K562 (cell line): ENCODE results near the gene DCAF6. TPM values are rescaled to one million over a fixed set of nuclear protein-coding genes. Genes with fewer than 3 reads are reported as not detected.
"Not testable (repeated sequence)": the region's sequence is repeated elsewhere in the genome, so short reads cannot be mapped to it uniquely, and the experiment has no call there.

Source experiments
- ATAC-seq: fragments of 200-7000 bp; cut with Tn5 transposase; 3 replicates; pipeline ENCODE4 v1.9.1; 2020; ENCODE audit warnings: moderate library complexity
- BruUV-seq: library from RNA; stranded (reverse); fragments of 400-500 nt; replicated peaks from 2 replicates; lab custom pipeline; 2021; lab: Mats Ljungman, UMichigan
- CTCF ChIA-PET: fragments of 300-600 bp; formaldehyde crosslinking; extraction: SDS; loops from one replicate; lab custom pipeline; 2021; ENCODE audit warnings: low intra/inter-chr PET ratio; lab: Yijun Ruan, JAX
- POLR2A ChIA-PET: fragments of 300-600, 350-650 bp; sonication (Branson Sonifier 250); formaldehyde crosslinking; extraction: SDS; loops from one replicate; lab custom pipeline; 2021; ENCODE audit warnings: antibody characterized with exemption, inconsistent platforms; lab: Yijun Ruan, JAX
- DNase-seq, 4 experiments: peaks; one replicate each; pipeline versions ENCODE4 v3.0.0 to v3.0.0-alpha.2; 2011 to 2018; ENCODE audit warnings: low spot score in 3 of 4, mixed read lengths in 3 of 4; ENCODE audit errors: extremely low read depth in 1 of 4
- FAIRE-seq: peaks from 2 replicates; lab custom pipeline; 2011; peaks lifted over from hg19 to GRCh38; lab: Jason Lieb, UNC
- H2AFZ ChIP-seq: 2 replicates; pipeline ENCODE4 v1.6.0; 2011; ENCODE audit warnings: low read depth, low read length, control low read depth, inconsistent platforms
- H3K27ac ChIP-seq: fragments of 200-600 bp; 3 replicates; pipeline ENCODE4 v1.8.0; 2011; ENCODE audit warnings: low read depth, mild to moderate bottlenecking, control low read depth, inconsistent platforms, low read length, moderate library complexity, mixed read lengths; ENCODE audit errors: extremely low read depth
- H3K27me3 ChIP-seq, 2 experiments: fragments of 300-600 bp in 1 of 2; 2 replicates in 1 of 2; 3 replicates in 1 of 2; pipeline versions ENCODE4 v1.6.0 to v1.8.0; 2011; ENCODE audit warnings: inconsistent platforms in 2 of 2, low read length in 2 of 2, mild to moderate bottlenecking in 1 of 2, mixed read lengths in 1 of 2, moderate library complexity in 1 of 2; ENCODE audit not compliant: control insufficient read depth in 2 of 2, insufficient read depth in 2 of 2
- H3K36me3 ChIP-seq: fragments of 300-600 bp; 3 replicates; pipeline ENCODE4 v1.8.0; 2011; ENCODE audit warnings: mild to moderate bottlenecking, low read length, inconsistent platforms; ENCODE audit not compliant: control insufficient read depth, insufficient read depth
- H3K4me1 ChIP-seq, 2 experiments: fragments of 200-600 bp in 1 of 2; replicated peaks in 1 of 2; 2 replicates in 1 of 2; 3 replicates in 1 of 2; pipeline versions ENCODE4 v1.5.1 to v1.8.0; 2011; ENCODE audit warnings: inconsistent platforms in 2 of 2, low read length in 2 of 2, mild to moderate bottlenecking in 1 of 2, mixed read lengths in 1 of 2, moderate library complexity in 1 of 2; ENCODE audit not compliant: control insufficient read depth in 2 of 2, insufficient read depth in 2 of 2
- H3K4me2 ChIP-seq: 2 replicates; pipeline ENCODE4 v1.6.1; 2011; ENCODE audit warnings: low read length, control low read depth, inconsistent platforms, mixed read lengths; ENCODE audit not compliant: insufficient read depth
- H3K4me3 ChIP-seq: fragments of 200-600 bp; sonication (generic), shearing (Covaris generic); 2 replicates; pipeline ENCODE4 v1.5.1; 2016; ENCODE audit warnings: control low read depth, inconsistent platforms
- H3K79me2 ChIP-seq: fragments of 200-600 bp; 3 replicates; pipeline ENCODE4 v1.8.0; 2011; ENCODE audit warnings: low read length, inconsistent platforms; ENCODE audit not compliant: control insufficient read depth, insufficient read depth
- H3K9ac ChIP-seq, 2 experiments: 2 replicates each; pipeline versions ENCODE4 v1.6.0 to v1.6.1; 2011; ENCODE audit warnings: low read depth in 2 of 2, low read length in 2 of 2, control low read depth in 1 of 2, inconsistent platforms in 1 of 2, mild to moderate bottlenecking in 1 of 2, mixed read lengths in 1 of 2; ENCODE audit not compliant: insufficient read depth in 1 of 2
- H3K9me1 ChIP-seq: one replicate; pipeline ENCODE4 v1.6.0; 2011; ENCODE audit warnings: inconsistent platforms, mild to moderate bottlenecking, low read length, moderate library complexity; ENCODE audit not compliant: control insufficient read depth, insufficient read depth
- H3K9me3 ChIP-seq: replicated peaks from 2 replicates; pipeline ENCODE4 v1.5.1; 2011; ENCODE audit warnings: low read depth, low read length, inconsistent platforms; ENCODE audit not compliant: control insufficient read depth, insufficient read depth
- H4K20me1 ChIP-seq: replicated peaks from 2 replicates; pipeline ENCODE4 v1.6.1; 2011; ENCODE audit warnings: low read length, inconsistent platforms, mixed read lengths; ENCODE audit not compliant: control insufficient read depth, insufficient read depth
- ARID1B ChIP-seq: fragments of 450-650 bp; IDR thresholded peaks from 2 replicates; pipeline ENCODE4 v1.6.1; 2016; ENCODE audit warnings: antibody characterized with exemption, mild to moderate bottlenecking, inconsistent platforms
- BCOR ChIP-seq: fragments of 450-650 bp; IDR thresholded peaks from 2 replicates; pipeline ENCODE4 v1.6.1; 2016
- CEBPB ChIP-seq: fragments of 450-650 bp; IDR thresholded peaks from 2 replicates; pipeline ENCODE4 v1.6.1; 2016; ENCODE audit warnings: missing genetic modification characterization, missing compliant biosample characterization
- HDAC1 ChIP-seq, 2 experiments: fragments of 450-650 bp; IDR thresholded peaks; 2 replicates each; pipeline ENCODE4 v1.6.1; 2016 to 2017; ENCODE audit warnings: inconsistent platforms in 1 of 2, mild to moderate bottlenecking in 1 of 2, moderate library complexity in 1 of 2
- HDGF ChIP-seq: fragments of 450-650 bp; IDR thresholded peaks from 2 replicates; pipeline ENCODE4 v1.6.1; 2016
- HMBOX1 ChIP-seq: sonication (generic); IDR thresholded peaks from 2 replicates; pipeline ENCODE4 v1.6.1; 2016
- KDM1A ChIP-seq, 2 experiments: fragments of 450-650 bp; IDR thresholded peaks; 2 replicates each; pipeline ENCODE4 v1.6.1; 2016; ENCODE audit warnings: mild to moderate bottlenecking in 2 of 2
- KLF13 ChIP-seq: fragments of 450-650 bp; IDR thresholded peaks from 2 replicates; pipeline ENCODE4 v1.6.1; 2016; ENCODE audit warnings: missing genetic modification characterization, low read depth, mild to moderate bottlenecking, missing compliant biosample characterization, moderate library complexity, borderline replicate concordance
- NBN ChIP-seq: fragments of 450-650 bp; IDR thresholded peaks from 2 replicates; pipeline ENCODE4 v1.6.1; 2016; ENCODE audit warnings: low read depth, mild to moderate bottlenecking
- SMAD4 ChIP-seq: fragments of 250-450 bp; sonication (Bioruptor Pico); conservative IDR thresholded peaks from 2 replicates; pipeline ENCODE4 v1.8.0; 2021; ENCODE audit warnings: inconsistent platforms, mild to moderate bottlenecking, moderate library complexity
- SMARCA5 ChIP-seq: fragments of 450-650 bp; IDR thresholded peaks from 2 replicates; pipeline ENCODE4 v1.6.1; 2016
- SMARCE1 ChIP-seq: fragments of 450-650 bp; IDR thresholded peaks from 2 replicates; pipeline ENCODE4 v1.7.1; 2016; ENCODE audit warnings: mild to moderate bottlenecking
- WGBS: fragments of 100-300 bp; shearing (Covaris generic); methylation state at CpG from one replicate; pipeline ENCODE4 v1.1.6; 2016; ENCODE audit warnings: low coverage, mixed read lengths; ENCODE audit not compliant: insufficient coverage; ENCODE audit errors: missing lambda C conversion rate; 5-methylcytosine and 5-hydroxymethylcytosine counted together
- in situ Hi-C: fragments of 300-500 bp; cut with MboI; formaldehyde crosslinking; loops from 4 replicates; pipeline ENCODE4 v1.15.0; 2018; ENCODE audit warnings: inconsistent platforms, mixed read lengths
- intact Hi-C: fragments of 100-400 bp; cut with micrococcal nuclease; formaldehyde crosslinking; loops from 2 replicates; pipeline ENCODE4 v1.14.2; 2022
- polyA plus RNA-seq, 8 experiments: library from polyadenylated mRNA; depleted of rRNA in 4 of 8; stranded (reverse) in 5 of 8; unstranded in 3 of 8; fragments of >200 nt; fragmentation: Nextera tagmentation in 2 of 8; fragmentation: Illumina TruSeq in 1 of 8; extraction: Ambion mirVana in 2 of 8; extraction: Trizol in 1 of 8; gene quantifications; 2 replicates each; pipeline versions ENCODE4 v1.2.1 to v1.2.3, GENCODE V29; 2011 to 2014; ENCODE audit warnings: inconsistent platforms in 1 of 8, missing spikeins in 1 of 8
- total RNA-seq, 7 experiments: library from RNA; depleted of rRNA in 6 of 7; stranded (reverse); fragments of >200 nt in 6 of 7; fragmentation: Illumina TruSeq in 2 of 7; extraction: Trizol in 2 of 7; gene quantifications; 2 replicates each; pipeline versions ENCODE4 v1.2.1 to v1.2.3, GENCODE V29; 2011 to 2021; ENCODE audit warnings: low replicate concordance in 1 of 7
- TF ChIP-seq, protein P1 (sequence below): fragments of 450-650 bp; formaldehyde crosslinking; conservative IDR thresholded peaks from 2 replicates; pipeline ENCODE4 v1.4.0; 2022; ENCODE audit warnings: mild to moderate bottlenecking, missing genetic modification characterization
- TF ChIP-seq, protein P2 (sequence below): fragments of 450-650 bp; IDR thresholded peaks from 2 replicates; pipeline ENCODE4 v1.6.1; 2016; ENCODE audit warnings: borderline replicate concordance

The DCAF6 gene
- total and polyA plus RNA-seq, 9 of the 15 experiments (the other 6 are each of a cell fraction or from before 2014, with no cell fraction given): 19.1 to 102 (median 46.3) TPM

GRCh38 chr1:167928919-167929318 is 7.6 kb upstream of the DCAF6 start:
- Histone ChIP-seq H3K4me1 (peaks cover 24 to 41% of the 10 kb centered on the region in 2 experiments), H3K4me2 (peak overlapping the region; percentile 58), H3K9ac (peak overlapping the region; percentile 58 to 72; a peak in 3 of 4 replicates), H2AFZ (peak overlapping the region; percentile 40), H3K79me2 (peaks cover 95% of the 10 kb centered on the region), H3K4me3 (peak overlapping the region; percentile 1; the same call in 1 of the 2 replicates), H3K27ac (peak overlapping the region; percentile 69; the same call in 2 of the 3 replicates)
- CTCF ChIA-PET, in situ Hi-C loops, H3K9me1 ChIP-seq, H3K36me3 ChIP-seq, FAIRE-seq, intact Hi-C loops, BruUV-seq, H3K27me3 ChIP-seq, H4K20me1 ChIP-seq, H3K9me3 ChIP-seq: not testable (repeated sequence)
- POLR2A ChIA-PET: interaction anchor here (2.7 kb wide), 1 partner anchor 8 kb away, joined by 24 read pairs; the partner anchor contains the start of genes DCAF6 and MPC2
- WGBS: 4% methylated on average over 9 of the region's 9 CpGs
- TF ChIP-seq NBN (0 out of 2 replicates have a peak, but pooled peaks have one; percentile 50), KLF13 (tag) (peak; percentile 55; the same call in 1 of the 2 replicates), HDGF (peak; percentile 43; the same call in 1 of the 2 replicates), SMARCE1 (0 out of 2 replicates have a peak, but pooled peaks have one; percentile 39), SMARCA5 (peak; percentile 26; the same call in 1 of the 2 replicates), BCOR (0 out of 2 replicates have a peak, but pooled peaks have one; percentile 38), SMAD4 (CRISPR knock-in tag) (peak; percentile 45; the same call in 1 of the 2 replicates), HDAC1 (IDR thresholded peaks at IDR 0.05) (peak in 1 of 2 experiments; percentile 46; a peak in 2 of 4 replicates), HMBOX1 (peak; percentile 54; the same call in 1 of the 2 replicates), CEBPB (tag) (0 out of 2 replicates have a peak, but pooled peaks have one; percentile 41), ARID1B (peak; percentile 4; the same call in 1 of the 2 replicates), KDM1A (IDR thresholded peaks at IDR 0.05) (peak; percentile 34 to 55; a peak in 2 of 4 replicates)
- TF ChIP-seq, protein P1, sequence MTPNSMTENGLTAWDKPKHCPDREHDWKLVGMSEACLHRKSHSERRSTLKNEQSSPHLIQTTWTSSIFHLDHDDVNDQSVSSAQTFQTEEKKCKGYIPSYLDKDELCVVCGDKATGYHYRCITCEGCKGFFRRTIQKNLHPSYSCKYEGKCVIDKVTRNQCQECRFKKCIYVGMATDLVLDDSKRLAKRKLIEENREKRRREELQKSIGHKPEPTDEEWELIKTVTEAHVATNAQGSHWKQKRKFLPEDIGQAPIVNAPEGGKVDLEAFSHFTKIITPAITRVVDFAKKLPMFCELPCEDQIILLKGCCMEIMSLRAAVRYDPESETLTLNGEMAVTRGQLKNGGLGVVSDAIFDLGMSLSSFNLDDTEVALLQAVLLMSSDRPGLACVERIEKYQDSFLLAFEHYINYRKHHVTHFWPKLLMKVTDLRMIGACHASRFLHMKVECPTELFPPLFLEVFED: 0 out of 2 replicates have a peak, but pooled peaks have one; percentile 35
- TF ChIP-seq, protein P2, sequence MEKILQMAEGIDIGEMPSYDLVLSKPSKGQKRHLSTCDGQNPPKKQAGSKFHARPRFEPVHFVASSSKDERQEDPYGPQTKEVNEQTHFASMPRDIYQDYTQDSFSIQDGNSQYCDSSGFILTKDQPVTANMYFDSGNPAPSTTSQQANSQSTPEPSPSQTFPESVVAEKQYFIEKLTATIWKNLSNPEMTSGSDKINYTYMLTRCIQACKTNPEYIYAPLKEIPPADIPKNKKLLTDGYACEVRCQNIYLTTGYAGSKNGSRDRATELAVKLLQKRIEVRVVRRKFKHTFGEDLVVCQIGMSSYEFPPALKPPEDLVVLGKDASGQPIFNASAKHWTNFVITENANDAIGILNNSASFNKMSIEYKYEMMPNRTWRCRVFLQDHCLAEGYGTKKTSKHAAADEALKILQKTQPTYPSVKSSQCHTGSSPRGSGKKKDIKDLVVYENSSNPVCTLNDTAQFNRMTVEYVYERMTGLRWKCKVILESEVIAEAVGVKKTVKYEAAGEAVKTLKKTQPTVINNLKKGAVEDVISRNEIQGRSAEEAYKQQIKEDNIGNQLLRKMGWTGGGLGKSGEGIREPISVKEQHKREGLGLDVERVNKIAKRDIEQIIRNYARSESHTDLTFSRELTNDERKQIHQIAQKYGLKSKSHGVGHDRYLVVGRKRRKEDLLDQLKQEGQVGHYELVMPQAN: peak; percentile 32; the same call in 1 of the 2 replicates
- ATAC-seq: peak; percentile 24
- DNase-seq: peak in 1 of 4 experiments; percentile 74
